IMR-90 (cell line): ENCODE measurements around the gene HPSE.

Source experiments
- CEBPB ChIP-seq: IDR thresholded peaks from 2 replicates; pipeline ENCODE4 v1.6.1; 2012; ENCODE audit warnings: low read depth, low read length, improper control_type of control experiment
- CHD1 ChIP-seq: IDR thresholded peaks from 2 replicates; pipeline ENCODE4 v1.6.1; 2012; ENCODE audit warnings: low read depth, low read length, improper control_type of control experiment
- FOS ChIP-seq: fragments of 150-350 bp; IDR thresholded peaks from 2 replicates; pipeline ENCODE4 v1.6.1; 2016; ENCODE audit warnings: low read depth, low read length
- MAFK ChIP-seq: IDR thresholded peaks from 2 replicates; pipeline ENCODE4 v1.6.1; 2012; ENCODE audit warnings: low read depth, low read length, improper control_type of control experiment
- MAZ ChIP-seq: IDR thresholded peaks from 2 replicates; pipeline ENCODE4 v1.6.1; 2012; ENCODE audit warnings: low read depth, mild to moderate bottlenecking, low read length, improper control_type of control experiment, moderate library complexity, borderline replicate concordance
- MXI1 ChIP-seq: IDR thresholded peaks from 2 replicates; pipeline ENCODE4 v1.6.1; 2012; ENCODE audit warnings: low read depth, mild to moderate bottlenecking, low read length, moderate library complexity, borderline replicate concordance
- NFE2L2 ChIP-seq: fragments of 150-350 bp; IDR thresholded peaks from 2 replicates; pipeline ENCODE4 v1.6.1; 2016; ENCODE audit warnings: low read depth, mild to moderate bottlenecking, low read length
- POLR2A ChIP-seq: IDR thresholded peaks from 2 replicates; pipeline ENCODE4 v1.6.1; 2012; ENCODE audit warnings: mild to moderate bottlenecking, low read depth, low read length
- RAD21 ChIP-seq: IDR thresholded peaks from 2 replicates; pipeline ENCODE4 v1.6.1; 2012; ENCODE audit warnings: low read length, improper control_type of control experiment
- RCOR1 ChIP-seq: IDR thresholded peaks from 2 replicates; pipeline ENCODE4 v1.6.1; 2012; ENCODE audit warnings: mild to moderate bottlenecking, low read length, improper control_type of control experiment; ENCODE audit not compliant: insufficient replicate concordance
- RFX5 ChIP-seq: IDR thresholded peaks from 2 replicates; pipeline ENCODE4 v1.8.0; 2012; ENCODE audit warnings: low read depth, mild to moderate bottlenecking, low read length, moderate library complexity
- SMC3 ChIP-seq: fragments of 150-350 bp; IDR thresholded peaks from 2 replicates; pipeline ENCODE4 v1.6.1; 2016; ENCODE audit warnings: low read depth, mild to moderate bottlenecking, antibody characterized with exemption, low read length, moderate library complexity
- TF ChIP-seq, protein P1 (sequence below): conservative IDR thresholded peaks from 2 replicates; pipeline ENCODE4 v1.5.1; 2012; ENCODE audit warnings: mild to moderate bottlenecking, low read depth, low read length, improper control_type of control experiment
- TF ChIP-seq, protein P2 (sequence below): fragments of 150-350 bp; IDR thresholded peaks from 2 replicates; pipeline ENCODE4 v1.6.1; 2017; ENCODE audit warnings: mild to moderate bottlenecking, antibody characterized with exemption, low read length, low read depth

DNA sequence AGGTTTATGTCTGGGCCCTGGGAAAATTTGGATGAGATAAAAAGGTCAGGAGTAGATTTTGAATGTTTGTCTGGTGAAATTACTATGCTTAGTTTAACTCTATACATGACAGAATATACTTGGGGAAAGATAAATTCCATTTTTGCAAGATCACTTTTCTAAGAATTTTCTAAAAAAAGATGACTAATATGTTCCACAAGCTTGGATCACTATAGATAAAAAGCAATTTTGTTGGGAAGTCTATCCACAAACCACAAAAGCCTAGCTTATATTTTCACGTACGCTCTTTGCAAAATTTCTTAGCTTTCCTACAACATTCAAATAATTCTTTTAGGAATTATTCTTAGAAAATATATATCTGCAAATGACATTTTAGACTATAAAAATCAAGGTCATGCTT is 29.5 kb downstream of the HPSE start:
- TF ChIP-seq, protein P1, sequence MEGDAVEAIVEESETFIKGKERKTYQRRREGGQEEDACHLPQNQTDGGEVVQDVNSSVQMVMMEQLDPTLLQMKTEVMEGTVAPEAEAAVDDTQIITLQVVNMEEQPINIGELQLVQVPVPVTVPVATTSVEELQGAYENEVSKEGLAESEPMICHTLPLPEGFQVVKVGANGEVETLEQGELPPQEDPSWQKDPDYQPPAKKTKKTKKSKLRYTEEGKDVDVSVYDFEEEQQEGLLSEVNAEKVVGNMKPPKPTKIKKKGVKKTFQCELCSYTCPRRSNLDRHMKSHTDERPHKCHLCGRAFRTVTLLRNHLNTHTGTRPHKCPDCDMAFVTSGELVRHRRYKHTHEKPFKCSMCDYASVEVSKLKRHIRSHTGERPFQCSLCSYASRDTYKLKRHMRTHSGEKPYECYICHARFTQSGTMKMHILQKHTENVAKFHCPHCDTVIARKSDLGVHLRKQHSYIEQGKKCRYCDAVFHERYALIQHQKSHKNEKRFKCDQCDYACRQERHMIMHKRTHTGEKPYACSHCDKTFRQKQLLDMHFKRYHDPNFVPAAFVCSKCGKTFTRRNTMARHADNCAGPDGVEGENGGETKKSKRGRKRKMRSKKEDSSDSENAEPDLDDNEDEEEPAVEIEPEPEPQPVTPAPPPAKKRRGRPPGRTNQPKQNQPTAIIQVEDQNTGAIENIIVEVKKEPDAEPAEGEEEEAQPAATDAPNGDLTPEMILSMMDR = no peak
- no peak for TF ChIP-seq CHD1
- TF ChIP-seq POLR2A = no peak
- TF ChIP-seq, protein P2, sequence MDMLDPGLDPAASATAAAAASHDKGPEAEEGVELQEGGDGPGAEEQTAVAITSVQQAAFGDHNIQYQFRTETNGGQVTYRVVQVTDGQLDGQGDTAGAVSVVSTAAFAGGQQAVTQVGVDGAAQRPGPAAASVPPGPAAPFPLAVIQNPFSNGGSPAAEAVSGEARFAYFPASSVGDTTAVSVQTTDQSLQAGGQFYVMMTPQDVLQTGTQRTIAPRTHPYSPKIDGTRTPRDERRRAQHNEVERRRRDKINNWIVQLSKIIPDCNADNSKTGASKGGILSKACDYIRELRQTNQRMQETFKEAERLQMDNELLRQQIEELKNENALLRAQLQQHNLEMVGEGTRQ = no peak
- no peak for TF ChIP-seq RAD21
- TF ChIP-seq MXI1 = no peak
- TF ChIP-seq CEBPB = no peak
- no peak for TF ChIP-seq RCOR1
- no peak for TF ChIP-seq MAFK
- no peak for TF ChIP-seq NFE2L2
- no peak for TF ChIP-seq SMC3
- no peak for TF ChIP-seq FOS
- no peak for TF ChIP-seq RFX5
- no peak for TF ChIP-seq MAZ
